Natural killer cell treated with Interleukin-12 subunit alpha and Interleukin-12 subunit beta and Interleukin-15 and Interleukin-18, amount 100 ng/mL, for 72 hours (primary cell): ENCODE data around the gene DIDO1. TPM values are rescaled to one million over a fixed set of nuclear protein-coding genes. Genes with fewer than 3 reads are reported as not detected.

Experiments
- ATAC-seq, 2 donors: fragments of 150-1000 bp; cut with Tn5 transposase in 1 of 2; sonication (Bioruptor Pico), chemical (Tn5 transposase) in 1 of 2; 2 replicates each; pipeline ENCODE4 v1.10.0; 2021
- DNase-seq: peaks from one replicate; pipeline ENCODE4 v3.0.0; 2022; ENCODE audit warnings: low spot score
- H3K27ac Mint-ChIP-seq, 2 donors: 1 replicate in 1 of 2; 2 replicates in 1 of 2; pipeline ENCODE4 v1.8.0; 2022; ENCODE audit warnings: mixed read lengths in 2 of 2, mild to moderate bottlenecking in 1 of 2, moderate library complexity in 1 of 2
- H3K27me3 Mint-ChIP-seq, 2 donors: 1 replicate in 1 of 2; 2 replicates in 1 of 2; pipeline ENCODE4 v1.8.0; 2022; ENCODE audit warnings: mixed read lengths in 2 of 2
- H3K36me3 Mint-ChIP-seq: one replicate; pipeline ENCODE4 v1.8.0; 2022; ENCODE audit warnings: mixed read lengths
- H3K4me1 Mint-ChIP-seq, 2 donors: 1 replicate in 1 of 2; 2 replicates in 1 of 2; pipeline ENCODE4 v1.8.0; 2022; ENCODE audit warnings: low read depth in 2 of 2, mixed read lengths in 2 of 2, mild to moderate bottlenecking in 1 of 2
- H3K4me3 Mint-ChIP-seq: one replicate; pipeline ENCODE4 v1.8.0; 2022; ENCODE audit warnings: mixed read lengths
- H3K9me3 Mint-ChIP-seq: 2 replicates; pipeline ENCODE4 v1.8.0; 2022; ENCODE audit warnings: mixed read lengths
- total RNA-seq, 2 donors: library from RNA; stranded (reverse); gene quantifications; one replicate each; pipeline ENCODE4 v1.2.3, GENCODE V29; 2022

DIDO1 gene
- total RNA-seq, 2 donors from 2014 or later = 57.6 to 81.1 TPM

GRCh38 chr20:62949962-62950361 is 23.7 kb upstream of the DIDO1 start:
- ATAC-seq = no peak
- H3K36me3 Mint-ChIP-seq = peaks cover 7% of the 10 kb centered on the region
- H3K27ac Mint-ChIP-seq = no peak overlapping the region
- peaks cover 10 to 21% of the 10 kb centered on the region in 2 donors for H3K4me1 Mint-ChIP-seq
- DNase-seq = no peak
- H3K27me3 Mint-ChIP-seq = no peaks in the 10 kb centered on the region
- H3K4me3 Mint-ChIP-seq = peak overlapping the region; percentile 7
- no peaks in the 10 kb centered on the region for H3K9me3 Mint-ChIP-seq

GRCh38 chr20:62949153-62949821 is 23.0 kb upstream of the DIDO1 start:
- no peak overlapping the region for H3K27ac Mint-ChIP-seq
- ATAC-seq (no peak), DNase-seq (no peak)
- H3K4me1 Mint-ChIP-seq = peaks cover 14 to 24% of the 10 kb centered on the region in 2 donors
- no peaks in the 10 kb centered on the region for H3K27me3 Mint-ChIP-seq
- H3K9me3 Mint-ChIP-seq = no peaks in the 10 kb centered on the region
- peaks cover 13% of the 10 kb centered on the region for H3K36me3 Mint-ChIP-seq
- H3K4me3 Mint-ChIP-seq = no peak overlapping the region

GRCh38 chr20:62947532-62948300 is 21.4 kb upstream of the DIDO1 start:
- peaks cover 10 to 18% of the 10 kb centered on the region in 2 donors for H3K4me1 Mint-ChIP-seq
- ATAC-seq = no peak
- H3K4me3 Mint-ChIP-seq = no peak overlapping the region
- DNase-seq = no peak
- H3K9me3 Mint-ChIP-seq = no peaks in the 10 kb centered on the region
- no peaks in the 10 kb centered on the region for H3K27me3 Mint-ChIP-seq
- H3K36me3 Mint-ChIP-seq = peaks cover 15% of the 10 kb centered on the region
- H3K27ac Mint-ChIP-seq = no peak overlapping the region

DNA sequence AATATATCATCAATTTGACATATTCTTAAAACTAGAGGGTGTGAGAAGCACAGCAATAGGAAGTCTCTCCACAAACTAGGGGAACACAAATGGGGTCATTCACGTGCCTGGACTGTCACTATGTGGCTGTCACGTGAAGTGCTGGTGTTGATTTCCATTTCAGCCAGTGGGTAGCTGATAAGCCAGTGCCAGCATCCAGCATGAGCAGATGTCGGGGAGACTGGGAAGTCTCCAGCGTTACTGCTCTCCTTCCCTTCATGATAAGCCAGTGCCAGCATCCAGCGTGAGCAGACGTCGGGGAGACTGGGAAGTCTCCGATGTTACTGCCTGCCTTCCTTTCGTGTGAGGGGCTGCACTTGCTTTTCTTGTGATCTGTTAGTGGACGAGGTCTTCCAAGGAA is 20.6 kb upstream of the DIDO1 start:
- DNase-seq (no peak), ATAC-seq (no peak)
- Mint-ChIP-seq H3K36me3 (peaks cover 15% of the 10 kb centered on the region), H3K4me1 (peaks cover 6 to 14% of the 10 kb centered on the region in 2 donors), H3K27me3 (no peaks in the 10 kb centered on the region), H3K27ac (no peak overlapping the region), H3K4me3 (no peak overlapping the region), H3K9me3 (no peaks in the 10 kb centered on the region)

- H3K27me3 Mint-ChIP-seq = no peaks in the 10 kb centered on the region
- no peaks in the 10 kb centered on the region for H3K9me3 Mint-ChIP-seq
- no peak for DNase-seq
- no peak overlapping the region for H3K27ac Mint-ChIP-seq
- peaks cover 6 to 21% of the 10 kb centered on the region in 2 donors for H3K4me1 Mint-ChIP-seq
- ATAC-seq = no peak
- H3K4me3 Mint-ChIP-seq = no peak overlapping the region
- peaks cover 15% of the 10 kb centered on the region for H3K36me3 Mint-ChIP-seq
Observed at GRCh38 chr20:62945771-62946339, 19.6 kb upstream of the DIDO1 start.

GRCh38 chr20:62944746-62945145 is 18.4 kb upstream of the DIDO1 start:
- H3K36me3 Mint-ChIP-seq = peaks cover 15% of the 10 kb centered on the region

GRCh38 chr20:62944184-62944583 is 17.9 kb upstream of the DIDO1 start:
- Mint-ChIP-seq H3K9me3 (no peaks in the 10 kb centered on the region), H3K4me3 (no peak overlapping the region), H3K27ac (no peak overlapping the region), H3K27me3 (no peaks in the 10 kb centered on the region), H3K4me1 (peaks cover 13 to 26% of the 10 kb centered on the region in 2 donors), H3K36me3 (peaks cover 15% of the 10 kb centered on the region)
- no peak for DNase-seq
- ATAC-seq = no peak

More at GRCh38 chr20:62944746-62945145, 18.4 kb upstream of the DIDO1 start:
- H3K9me3 Mint-ChIP-seq = no peaks in the 10 kb centered on the region
- H3K27me3 Mint-ChIP-seq = no peaks in the 10 kb centered on the region
- peaks cover 7 to 22% of the 10 kb centered on the region in 2 donors for H3K4me1 Mint-ChIP-seq
- ATAC-seq (no peak), DNase-seq (no peak)
- H3K4me3 Mint-ChIP-seq = no peak overlapping the region
- H3K27ac Mint-ChIP-seq = no peak overlapping the region

GRCh38 chr20:62943396-62943795 is 17.1 kb upstream of the DIDO1 start:
- no peaks in the 10 kb centered on the region for H3K27me3 Mint-ChIP-seq
- ATAC-seq = peak in 1 of 2 donors; percentile 32
- peaks cover 20 to 30% of the 10 kb centered on the region in 2 donors for H3K4me1 Mint-ChIP-seq
- H3K9me3 Mint-ChIP-seq = no peaks in the 10 kb centered on the region
- H3K4me3 Mint-ChIP-seq = no peak overlapping the region
- no peak overlapping the region for H3K27ac Mint-ChIP-seq
- DNase-seq = no peak
- peaks cover 19% of the 10 kb centered on the region for H3K36me3 Mint-ChIP-seq

DNA sequence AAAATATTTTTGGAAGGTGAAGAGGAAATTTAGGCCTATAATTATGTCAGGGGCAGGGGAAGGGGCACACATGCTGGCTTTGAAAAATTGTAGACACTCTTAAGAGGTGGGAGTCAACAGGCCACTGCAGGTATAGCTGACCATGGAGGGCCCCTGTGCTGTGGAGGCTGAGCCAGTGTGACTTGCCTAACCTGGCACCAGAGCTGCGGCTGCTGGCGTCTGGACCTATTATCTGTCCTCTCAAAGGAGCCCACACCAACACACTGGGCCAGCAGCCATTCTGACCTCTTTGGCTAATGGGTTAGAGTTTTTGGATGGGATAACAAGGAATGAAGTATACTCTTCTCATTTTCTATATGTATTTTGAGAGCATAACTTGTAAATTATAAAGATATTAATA is 16.2 kb upstream of the DIDO1 start:
- H3K4me3 Mint-ChIP-seq = no peak overlapping the region
- no peak for ATAC-seq
- no peak overlapping the region for H3K27ac Mint-ChIP-seq
- H3K27me3 Mint-ChIP-seq = no peaks in the 10 kb centered on the region
- peaks cover 21 to 30% of the 10 kb centered on the region in 2 donors for H3K4me1 Mint-ChIP-seq
- H3K9me3 Mint-ChIP-seq = no peaks in the 10 kb centered on the region
- peaks cover 18% of the 10 kb centered on the region for H3K36me3 Mint-ChIP-seq
- DNase-seq = no peak

DNA sequence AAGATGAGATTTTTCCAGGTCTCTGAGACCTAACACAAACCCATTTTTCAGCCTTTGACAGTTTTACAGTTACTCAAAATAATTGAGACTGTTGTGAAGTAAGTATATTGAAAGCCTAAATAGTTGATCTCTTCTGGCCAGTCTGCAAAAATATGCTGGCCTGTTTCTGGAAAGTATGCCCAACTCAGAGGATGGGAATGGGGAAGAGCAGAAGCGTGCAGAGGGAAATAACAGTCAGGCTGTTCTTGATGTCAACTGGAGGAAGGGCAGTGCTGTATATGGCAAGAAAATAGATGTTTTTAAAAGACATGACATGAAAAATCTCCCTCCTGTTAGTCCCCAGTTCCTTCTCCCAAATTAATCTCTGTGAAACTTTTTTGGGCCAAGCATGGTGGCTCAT is 15.5 kb upstream of the DIDO1 start:
- no peaks in the 10 kb centered on the region for H3K27me3 Mint-ChIP-seq
- no peak overlapping the region for H3K4me3 Mint-ChIP-seq

GRCh38 chr20:62940875-62941274 is 14.6 kb upstream of the DIDO1 start:
- Mint-ChIP-seq H3K36me3 (peaks cover 13% of the 10 kb centered on the region), H3K9me3 (no peaks in the 10 kb centered on the region), H3K27me3 (no peaks in the 10 kb centered on the region), H3K4me1 (peaks cover 26 to 30% of the 10 kb centered on the region in 2 donors), H3K4me3 (no peak overlapping the region), H3K27ac (peak overlapping the region in 1 of 2 donors; percentile 95)
- DNase-seq (no peak), ATAC-seq (no peak)

More for the DNA sequence above, 15.5 kb upstream of the DIDO1 start:
- no peaks in the 10 kb centered on the region for H3K9me3 Mint-ChIP-seq
- H3K27ac Mint-ChIP-seq = peak overlapping the region in 1 of 2 donors; percentile 95
- no peak for DNase-seq
- no peak for ATAC-seq
- peaks cover 24 to 30% of the 10 kb centered on the region in 2 donors for H3K4me1 Mint-ChIP-seq
- H3K36me3 Mint-ChIP-seq = peaks cover 13% of the 10 kb centered on the region

DNA sequence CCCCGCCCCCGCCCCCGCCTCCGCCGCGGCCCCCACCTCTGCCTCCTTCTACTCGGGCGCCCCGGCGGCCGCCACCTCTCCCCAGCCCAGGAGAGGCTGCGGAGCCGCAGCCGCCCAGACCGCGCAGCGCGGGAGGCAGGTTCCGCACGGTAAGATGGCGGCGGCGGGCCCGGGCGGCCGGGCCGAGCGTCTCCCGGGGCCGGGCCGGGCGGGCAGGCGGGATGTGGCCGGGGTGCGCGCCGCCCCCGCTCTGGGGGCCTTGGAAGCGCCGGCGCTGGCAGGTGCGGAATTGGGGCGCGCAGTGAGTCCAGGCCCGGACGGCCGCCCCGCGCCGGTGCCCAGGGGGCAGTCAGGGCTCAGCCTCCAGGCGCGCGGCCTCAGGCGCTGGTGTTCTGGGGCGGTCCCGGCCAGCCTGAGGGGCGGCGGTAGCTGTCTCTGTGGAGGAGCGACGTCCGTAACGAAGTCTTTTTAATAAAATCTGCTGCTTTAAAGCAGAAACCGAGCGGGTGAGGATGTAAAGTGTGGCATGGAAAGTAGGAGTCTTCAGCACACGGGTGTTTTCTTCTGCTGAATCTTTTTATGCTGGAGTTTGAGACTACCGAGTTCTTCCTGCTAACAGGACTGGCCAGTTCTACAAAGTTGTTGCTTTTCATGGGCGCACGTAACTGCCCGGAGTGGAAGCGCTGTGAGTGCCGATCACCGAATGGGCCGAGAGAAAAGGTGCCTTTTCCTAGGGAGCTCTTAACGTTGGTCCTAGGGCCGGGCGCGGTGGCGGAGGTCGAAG is 12.0 kb upstream of the DIDO1 start, which contains the start of gene GID8:
TSS of gene GID8 (plus strand) at position 43 of the 784 bp plus-strand sequence. CDS start 3,356 bp downstream, outside the sequence.
- DNase-seq = peak; percentile 68
- peaks cover 5% of the 10 kb centered on the region for H3K36me3 Mint-ChIP-seq
- H3K27me3 Mint-ChIP-seq = no peaks in the 10 kb centered on the region
- peak within 1 kb of the TSS; percentile 95 for H3K27ac Mint-ChIP-seq
- peak; percentile 73 for ATAC-seq
- peaks cover 20 to 26% of the 10 kb centered on the region in 2 donors for H3K4me1 Mint-ChIP-seq
- no peaks in the 10 kb centered on the region for H3K9me3 Mint-ChIP-seq
- H3K4me3 Mint-ChIP-seq = peak within 1 kb of the TSS; percentile 100
